Measurements from ENCODE around the gene ARHGAP26. TPM values are rescaled to one million over a fixed set of nuclear protein-coding genes. Genes with fewer than 3 reads are reported as not detected.

Gene ARHGAP26
- total and polyA plus RNA-seq, 4 donors, result 1.8 to 16.7 (median 4.1) TPM

DNA sequence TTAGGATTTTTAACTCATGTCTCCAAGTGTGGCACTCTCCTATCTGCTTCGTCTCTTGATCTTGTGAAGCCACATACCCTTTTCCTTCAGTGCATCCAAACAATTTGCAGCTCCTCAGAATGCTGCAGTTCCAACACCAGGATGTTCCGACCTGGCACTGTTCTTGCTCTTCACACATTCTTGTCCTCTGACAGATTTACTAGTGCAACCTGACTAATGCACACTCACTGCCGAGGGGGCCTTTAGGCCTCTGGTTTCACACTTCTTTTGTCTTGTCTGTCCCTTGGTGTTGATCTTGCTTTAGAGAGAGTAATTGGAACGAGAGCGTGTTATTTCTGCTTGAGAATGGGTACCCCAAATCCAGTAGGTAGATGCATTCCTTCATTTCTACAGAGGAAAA lies 15.0 kb downstream of the ARHGAP26 start:
- H3K4me1 ChIP-seq (ENCODE audit: control insufficient read depth in 4 of 4, insufficient read depth in 4 of 4, low read length in 3 of 4), result peaks cover 0 to 15% (median 3%) of the 10 kb centered on the region in 4 donors

GRCh38 chr5:142789206-142789605 lies 19.0 kb downstream of the ARHGAP26 start:
- H3K27me3 ChIP-seq (ENCODE audit: control insufficient read depth in 4 of 4, insufficient read depth in 4 of 4, low read length in 3 of 4), result no peaks in the 10 kb centered on the region
- H3K4me1 ChIP-seq (ENCODE audit: control insufficient read depth in 4 of 4, insufficient read depth in 4 of 4, low read length in 3 of 4), result peaks cover 0 to 2% (median under 1%) of the 10 kb centered on the region in 4 donors
- 27% methylated on average over 1 of the region's 1 CpG for WGBS
- no peak overlapping the region for H3K9ac ChIP-seq (ENCODE audit: low read depth in 1 of 2, low read length in 2 of 2)
- TF ChIP-seq NR2F2 (IDR thresholded peaks at IDR 0.05), result no peak
- no peak for TF ChIP-seq HNF4A (conservative IDR thresholded peaks at IDR 0.05)
- TF ChIP-seq REST (IDR thresholded peaks at IDR 0.05), result no peak
- TF ChIP-seq, protein P1, sequence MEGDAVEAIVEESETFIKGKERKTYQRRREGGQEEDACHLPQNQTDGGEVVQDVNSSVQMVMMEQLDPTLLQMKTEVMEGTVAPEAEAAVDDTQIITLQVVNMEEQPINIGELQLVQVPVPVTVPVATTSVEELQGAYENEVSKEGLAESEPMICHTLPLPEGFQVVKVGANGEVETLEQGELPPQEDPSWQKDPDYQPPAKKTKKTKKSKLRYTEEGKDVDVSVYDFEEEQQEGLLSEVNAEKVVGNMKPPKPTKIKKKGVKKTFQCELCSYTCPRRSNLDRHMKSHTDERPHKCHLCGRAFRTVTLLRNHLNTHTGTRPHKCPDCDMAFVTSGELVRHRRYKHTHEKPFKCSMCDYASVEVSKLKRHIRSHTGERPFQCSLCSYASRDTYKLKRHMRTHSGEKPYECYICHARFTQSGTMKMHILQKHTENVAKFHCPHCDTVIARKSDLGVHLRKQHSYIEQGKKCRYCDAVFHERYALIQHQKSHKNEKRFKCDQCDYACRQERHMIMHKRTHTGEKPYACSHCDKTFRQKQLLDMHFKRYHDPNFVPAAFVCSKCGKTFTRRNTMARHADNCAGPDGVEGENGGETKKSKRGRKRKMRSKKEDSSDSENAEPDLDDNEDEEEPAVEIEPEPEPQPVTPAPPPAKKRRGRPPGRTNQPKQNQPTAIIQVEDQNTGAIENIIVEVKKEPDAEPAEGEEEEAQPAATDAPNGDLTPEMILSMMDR (IDR thresholded peaks at IDR 0.05; ENCODE audit: low read depth, low read length, missing input control), result no peak
- no peak for TF ChIP-seq FOXA1 (IDR thresholded peaks at IDR 0.05)
- TF ChIP-seq YY1 (IDR thresholded peaks at IDR 0.05), result no peak
- no peak for TF ChIP-seq HNF4G (IDR thresholded peaks at IDR 0.05)
- TF ChIP-seq JUND (IDR thresholded peaks at IDR 0.05), result no peak
- no peak for TF ChIP-seq SP1 (IDR thresholded peaks at IDR 0.05)
- TF ChIP-seq RXRA (IDR thresholded peaks at IDR 0.05), result no peak
- TF ChIP-seq FOXA2 (IDR thresholded peaks at IDR 0.05), result no peak
- TF ChIP-seq EGR1 (IDR thresholded peaks at IDR 0.05; ENCODE audit: low read depth in 2 of 2), result no peak
- TF ChIP-seq ATF3 (IDR thresholded peaks at IDR 0.05), result no peak
- TF ChIP-seq TAF1 (conservative IDR thresholded peaks at IDR 0.05), result no peak
- H3K9me3 ChIP-seq (ENCODE audit: control insufficient read depth in 4 of 4, low read length in 3 of 4), result no peaks in the 10 kb centered on the region
- no peak overlapping the region for H3K4me3 ChIP-seq (ENCODE audit: low read depth in 1 of 3, low read length in 3 of 3)
- H3K36me3 ChIP-seq (ENCODE audit: control insufficient read depth in 4 of 4, insufficient read depth in 3 of 4, low read depth in 1 of 4, low read length in 3 of 4), result no peaks in the 10 kb centered on the region
- no peak for DNase-seq (ENCODE audit: low spot score)
- H3K27ac ChIP-seq (ENCODE audit: low read depth in 1 of 2, low read length in 2 of 2), result no peak overlapping the region

More for the DNA sequence above, 15.0 kb downstream of the ARHGAP26 start:
- Histone ChIP-seq H3K9me3 (ENCODE audit: control insufficient read depth in 4 of 4, low read length in 3 of 4) (no peaks in the 10 kb centered on the region), H3K9ac (ENCODE audit: low read depth in 1 of 2, low read length in 2 of 2) (no peak overlapping the region), H3K4me3 (ENCODE audit: low read depth in 1 of 3, low read length in 3 of 3) (no peak overlapping the region), H3K27me3 (ENCODE audit: control insufficient read depth in 4 of 4, insufficient read depth in 4 of 4, low read length in 3 of 4) (no peaks in the 10 kb centered on the region), H3K27ac (ENCODE audit: low read depth in 1 of 2, low read length in 2 of 2) (no peak overlapping the region), H3K36me3 (ENCODE audit: control insufficient read depth in 4 of 4, insufficient read depth in 3 of 4, low read depth in 1 of 4, low read length in 3 of 4) (no peaks in the 10 kb centered on the region)
- 95% methylated on average over 5 of the region's 5 CpGs for WGBS
- DNase-seq (ENCODE audit: low spot score), result no peak
- no peak for TF ChIP-seq HNF4A (conservative IDR thresholded peaks at IDR 0.05)
- no peak for TF ChIP-seq EGR1 (IDR thresholded peaks at IDR 0.05; ENCODE audit: low read depth in 2 of 2)
- no peak for TF ChIP-seq HNF4G (IDR thresholded peaks at IDR 0.05)
- TF ChIP-seq JUND (IDR thresholded peaks at IDR 0.05), result no peak
- TF ChIP-seq RXRA (IDR thresholded peaks at IDR 0.05), result no peak
- no peak for TF ChIP-seq NR2F2 (IDR thresholded peaks at IDR 0.05)
- no peak for TF ChIP-seq SP1 (IDR thresholded peaks at IDR 0.05)
- TF ChIP-seq, protein P2, sequence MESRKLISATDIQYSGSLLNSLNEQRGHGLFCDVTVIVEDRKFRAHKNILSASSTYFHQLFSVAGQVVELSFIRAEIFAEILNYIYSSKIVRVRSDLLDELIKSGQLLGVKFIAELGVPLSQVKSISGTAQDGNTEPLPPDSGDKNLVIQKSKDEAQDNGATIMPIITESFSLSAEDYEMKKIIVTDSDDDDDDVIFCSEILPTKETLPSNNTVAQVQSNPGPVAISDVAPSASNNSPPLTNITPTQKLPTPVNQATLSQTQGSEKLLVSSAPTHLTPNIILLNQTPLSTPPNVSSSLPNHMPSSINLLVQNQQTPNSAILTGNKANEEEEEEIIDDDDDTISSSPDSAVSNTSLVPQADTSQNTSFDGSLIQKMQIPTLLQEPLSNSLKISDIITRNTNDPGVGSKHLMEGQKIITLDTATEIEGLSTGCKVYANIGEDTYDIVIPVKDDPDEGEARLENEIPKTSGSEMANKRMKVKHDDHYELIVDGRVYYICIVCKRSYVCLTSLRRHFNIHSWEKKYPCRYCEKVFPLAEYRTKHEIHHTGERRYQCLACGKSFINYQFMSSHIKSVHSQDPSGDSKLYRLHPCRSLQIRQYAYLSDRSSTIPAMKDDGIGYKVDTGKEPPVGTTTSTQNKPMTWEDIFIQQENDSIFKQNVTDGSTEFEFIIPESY (IDR thresholded peaks at IDR 0.05), result no peak
- TF ChIP-seq YY1 (IDR thresholded peaks at IDR 0.05), result no peak
- TF ChIP-seq GABPA (IDR thresholded peaks at IDR 0.05 in 1 of 2, conservative IDR thresholded peaks at IDR 0.05 in 1 of 2), result no peak

Measured in liver (tissue), 9 donors.